GM19328 (cell line): ENCODE measurements around the gene CDNF.
"Not testable (repeated sequence)": the region's sequence is repeated elsewhere in the genome, so short reads cannot be mapped to it uniquely, and the experiment has no call there.

Experiments used
- ATAC-seq: cut with Tn5 transposase; IDR thresholded peaks from one replicate; pipeline ENCODE4 v1.9.1; 2021; ENCODE audit warnings: mild to moderate bottlenecking, moderate library complexity; ENCODE audit not compliant: unreplicated experiment

The CDNF gene

GRCh38 chr10:14839305-14839695 lies 1.5 kb upstream of the CDNF start:
- ATAC-seq = no peak

GRCh38 chr10:14838582-14839304 lies 906 bp upstream of the CDNF start:
- no peak for ATAC-seq

GRCh38 chr10:14837003-14837756 lies 657 bp downstream of the CDNF start:
- no peak for ATAC-seq

- ATAC-seq = no peak
These were observed 1.6 kb downstream of the CDNF start for GRCh38 chr10:14836208-14836607.

GRCh38 chr10:14833106-14833505 lies 4.7 kb downstream of the CDNF start:
- no peak for ATAC-seq

- no peak for ATAC-seq
These were observed 11.6 kb downstream of the CDNF start for GRCh38 chr10:14826076-14826829.

GRCh38 chr10:14823966-14824365 lies 13.9 kb downstream of the CDNF start:
- ATAC-seq = no peak

GRCh38 chr10:14822879-14823755 lies 14.7 kb downstream of the CDNF start:
- no peak for ATAC-seq

GRCh38 chr10:14821635-14822375 lies 16.0 kb downstream of the CDNF start:
- ATAC-seq = no peak

- no peak for ATAC-seq
These were observed 17.1 kb downstream of the CDNF start for GRCh38 chr10:14820775-14821154.

- no peak for ATAC-seq
These were observed 17.6 kb downstream of the CDNF start for GRCh38 chr10:14820010-14820774.

- ATAC-seq = not testable (repeated sequence)
These were observed 21.1 kb downstream of the CDNF start for GRCh38 chr10:14816717-14817116.

GRCh38 chr10:14815681-14816080 lies 22.2 kb downstream of the CDNF start:
- ATAC-seq = no peak

GRCh38 chr10:14812271-14812670 lies 25.6 kb downstream of the CDNF start:
- no peak for ATAC-seq

- ATAC-seq = no peak
These were observed 26.6 kb downstream of the CDNF start for GRCh38 chr10:14810969-14811953.

GRCh38 chr10:14806318-14806717 lies 31.5 kb downstream of the CDNF start:
- ATAC-seq = no peak

GRCh38 chr10:14803827-14804226 lies 34.0 kb downstream of the CDNF start:
- ATAC-seq = no peak

- no peak for ATAC-seq
These were observed 36.1 kb downstream of the CDNF start for GRCh38 chr10:14801723-14802122.
